ENCODE measurements around the gene EEA1.

EEA1 gene

GRCh38 chr12:92747151-92747550 lies 181.9 kb downstream of the EEA1 start (continued):
- TF ChIP-seq SETDB1 (IDR thresholded peaks at IDR 0.05; ENCODE audit: insufficient read length, low read length) = no peak
- TF ChIP-seq ZFP69B (tag by site-specific recombination; IDR thresholded peaks at IDR 0.05) = no peak
- TF ChIP-seq ZNF132 (tag by site-specific recombination; IDR thresholded peaks at IDR 0.05; ENCODE audit: borderline replicate concordance) = no peak
- TF ChIP-seq CTCF (tag by site-specific recombination; IDR thresholded peaks at IDR 0.05) = no peak
- no peak for TF ChIP-seq ZNF785 (tag by site-specific recombination; IDR thresholded peaks at IDR 0.05)
- no peak for TF ChIP-seq SP3 (tag by site-specific recombination; IDR thresholded peaks at IDR 0.05)
- no peak for TF ChIP-seq ZNF10 (tag by site-specific recombination; IDR thresholded peaks at IDR 0.05)

GRCh38 chr12:92745856-92746550 lies 183.1 kb downstream of the EEA1 start:
- Histone ChIP-seq H3K4me1 (ENCODE audit: control insufficient read depth, insufficient read depth, low read length) (peaks cover 8% of the 10 kb centered on the region; the same call in 1 of the 2 replicates), H3K36me3 (ENCODE audit: control insufficient read depth in 2 of 2, insufficient read depth in 1 of 2, low read length in 2 of 2) (no peaks in the 10 kb centered on the region), H3K27ac (ENCODE audit: extremely low read depth, low read depth, low read length) (no peak overlapping the region), H3K4me3 (ENCODE audit: low read depth, low read length) (no peak overlapping the region), H3K9me3 (ENCODE audit: control insufficient read depth, insufficient read depth, low read depth, low read length) (no peaks in the 10 kb centered on the region)
- ChIA-PET CTCF (interaction anchor here (1.0 kb wide), 1 partner anchor 651 kb away, joined by 4 read pairs; no protein-coding TSS in a partner anchor), POLR2A (no interaction called here)
- TF ChIP-seq ZNF404 (tag by site-specific recombination; IDR thresholded peaks at IDR 0.05) = no peak
- TF ChIP-seq ZNF398 (tag by site-specific recombination; IDR thresholded peaks at IDR 0.05) = no peak
- TF ChIP-seq ZNF138 (tag by site-specific recombination; IDR thresholded peaks at IDR 0.05; ENCODE audit: borderline replicate concordance) = no peak
- TF ChIP-seq ZNF596 (tag by site-specific recombination; IDR thresholded peaks at IDR 0.05) = no peak
- TF ChIP-seq ZNF335 (tag by site-specific recombination; conservative IDR thresholded peaks at IDR 0.05) = peak; percentile 44; the same call in 1 of the 2 replicates
- TF ChIP-seq PRDM6 (tag by site-specific recombination; IDR thresholded peaks at IDR 0.05) = no peak
- TF ChIP-seq PRDM10 (tag by site-specific recombination; IDR thresholded peaks at IDR 0.05) = 0 out of 2 replicates have a peak, but pooled peaks have one; percentile 26
- no peak for TF ChIP-seq ZNF561 (tag by site-specific recombination; IDR thresholded peaks at IDR 0.05; ENCODE audit: borderline replicate concordance)
- 0 out of 2 replicates have a peak, but pooled peaks have one; percentile 11 for TF ChIP-seq ZIC2 (tag by site-specific recombination; IDR thresholded peaks at IDR 0.05)
- 0 out of 2 replicates have a peak, but pooled peaks have one; percentile 25 for TF ChIP-seq ZNF629 (tag by site-specific recombination; IDR thresholded peaks at IDR 0.05)
- no peak for TF ChIP-seq ZNF76 (tag by site-specific recombination; IDR thresholded peaks at IDR 0.05; ENCODE audit: borderline replicate concordance, low read depth)
- 0 out of 2 replicates have a peak, but pooled peaks have one; percentile 30 for TF ChIP-seq ZNF600 (tag by site-specific recombination; IDR thresholded peaks at IDR 0.05)
- TF ChIP-seq ZNF571 (tag by site-specific recombination; IDR thresholded peaks at IDR 0.05) = no peak
- no peak for TF ChIP-seq ZBTB11 (tag by site-specific recombination; conservative IDR thresholded peaks at IDR 0.05; ENCODE audit: low read depth)
- peak; percentile 56; the same call in 1 of the 2 replicates for TF ChIP-seq ZNF549 (tag by site-specific recombination; IDR thresholded peaks at IDR 0.05)
- no peak for TF ChIP-seq ZFP3 (tag by site-specific recombination; IDR thresholded peaks at IDR 0.05; ENCODE audit: low read depth)

Measured in HEK293 (cell line).